GM13976 (cell line): Measurements from ENCODE around the gene CEP162.

Experiments
- DNase-seq: peaks from one replicate; pipeline ENCODE4 v3.0.0; 2012; ENCODE audit warnings: low spot score
- in situ Hi-C: fragments of 300-500 bp; cut with MboI; formaldehyde crosslinking; loops from one replicate; pipeline ENCODE4 v1.12.0; 2022; ENCODE audit warnings: low sequenced_read_pairs, mixed read lengths, inconsistent platforms; ENCODE audit not compliant: unreplicated experiment
- TF ChIP-seq, protein P1 (sequence below): IDR thresholded peaks from 2 replicates; pipeline ENCODE4 v1.5.1; 2012; ENCODE audit warnings: borderline replicate concordance, mild to moderate bottlenecking; ENCODE audit not compliant: insufficient read depth; ENCODE audit errors: extremely low read depth, missing control alignments, control extremely low read depth

The CEP162 gene, protein sequence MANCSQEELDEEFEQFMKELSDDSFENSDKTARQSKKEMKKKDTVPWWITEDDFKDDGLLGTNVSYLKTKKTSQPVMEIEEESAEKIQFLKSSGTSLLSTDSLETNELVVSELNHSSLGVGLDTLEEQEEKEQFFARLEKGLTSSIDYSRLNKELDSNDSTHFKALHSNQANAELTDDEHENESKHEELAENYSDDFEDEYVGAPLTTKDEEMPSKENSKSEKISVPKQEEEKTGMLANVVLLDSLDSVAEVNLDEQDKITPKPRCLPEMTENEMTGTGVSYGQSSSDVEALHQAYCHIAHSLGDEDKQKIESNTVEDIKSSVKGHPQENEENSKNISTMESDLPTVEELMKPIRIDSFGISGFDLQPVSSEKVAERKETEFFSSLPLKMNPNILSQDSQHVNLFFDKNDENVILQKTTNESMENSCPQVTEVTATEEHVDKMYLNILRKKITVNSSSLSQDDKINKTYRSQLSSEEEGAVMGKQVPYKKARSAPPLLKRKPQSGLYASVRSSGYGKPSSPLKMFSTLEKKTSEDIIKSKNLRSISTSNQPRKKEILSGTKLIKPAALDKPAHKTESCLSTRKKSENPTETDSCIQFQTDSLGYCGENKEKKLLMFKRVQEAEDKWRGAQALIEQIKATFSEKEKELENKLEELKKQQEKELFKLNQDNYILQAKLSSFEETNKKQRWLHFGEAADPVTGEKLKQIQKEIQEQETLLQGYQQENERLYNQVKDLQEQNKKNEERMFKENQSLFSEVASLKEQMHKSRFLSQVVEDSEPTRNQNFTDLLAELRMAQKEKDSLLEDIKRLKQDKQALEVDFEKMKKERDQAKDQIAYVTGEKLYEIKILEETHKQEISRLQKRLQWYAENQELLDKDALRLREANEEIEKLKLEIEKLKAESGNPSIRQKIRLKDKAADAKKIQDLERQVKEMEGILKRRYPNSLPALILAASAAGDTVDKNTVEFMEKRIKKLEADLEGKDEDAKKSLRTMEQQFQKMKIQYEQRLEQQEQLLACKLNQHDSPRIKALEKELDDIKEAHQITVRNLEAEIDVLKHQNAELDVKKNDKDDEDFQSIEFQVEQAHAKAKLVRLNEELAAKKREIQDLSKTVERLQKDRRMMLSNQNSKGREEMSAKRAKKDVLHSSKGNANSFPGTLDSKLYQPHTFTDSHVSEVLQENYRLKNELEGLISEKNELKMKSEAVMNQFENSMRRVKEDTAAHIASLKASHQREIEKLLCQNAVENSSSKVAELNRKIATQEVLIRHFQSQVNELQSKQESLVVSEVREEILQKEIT (N-terminal part only)

DNA sequence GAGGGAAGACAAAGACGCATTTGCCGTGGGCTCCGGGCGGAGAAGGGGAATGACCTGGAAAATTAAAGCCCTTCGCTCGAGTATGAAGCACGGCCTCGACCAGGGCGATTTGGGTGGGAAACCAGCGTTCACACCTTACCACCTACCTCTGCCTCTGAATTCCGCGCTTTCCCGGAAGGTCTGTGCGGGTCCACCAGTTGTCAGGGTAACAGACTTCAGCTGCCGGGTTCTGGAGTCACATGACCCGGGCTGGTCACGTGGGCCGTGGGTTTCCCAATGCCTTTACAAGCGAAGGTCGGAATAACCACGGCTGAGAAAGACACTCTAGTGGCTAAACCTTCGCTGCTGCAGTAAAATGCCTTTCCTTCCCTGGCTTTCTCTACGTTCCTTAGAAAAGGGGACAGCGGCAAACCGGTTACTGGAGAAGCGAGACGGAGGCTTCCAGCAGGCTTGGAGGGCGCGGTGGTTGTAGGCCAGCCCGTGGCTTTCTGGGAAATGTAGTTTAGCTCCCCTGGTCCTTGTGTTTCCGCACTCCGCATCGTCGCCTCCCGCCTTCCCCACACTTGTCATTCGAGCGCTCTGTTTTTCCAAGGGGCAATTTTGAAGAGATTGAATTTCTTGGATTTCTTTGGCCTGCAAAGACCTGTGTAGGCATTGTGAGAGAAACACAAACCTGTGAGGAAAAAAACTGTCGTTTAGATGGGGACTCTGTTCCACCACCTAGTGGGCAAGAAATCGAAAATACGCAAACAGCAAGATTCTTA, at the start of gene CEP162:
CEP162 (minus strand) TSS at position 210 of the 764 bp plus-strand sequence. CDS start 1,250 bp downstream, outside the sequence.
- in situ Hi-C loops, result loop anchor here (25.0 kb wide), 1 partner anchor 615 kb away; no protein-coding TSS in a partner anchor
- TF ChIP-seq, protein P1, sequence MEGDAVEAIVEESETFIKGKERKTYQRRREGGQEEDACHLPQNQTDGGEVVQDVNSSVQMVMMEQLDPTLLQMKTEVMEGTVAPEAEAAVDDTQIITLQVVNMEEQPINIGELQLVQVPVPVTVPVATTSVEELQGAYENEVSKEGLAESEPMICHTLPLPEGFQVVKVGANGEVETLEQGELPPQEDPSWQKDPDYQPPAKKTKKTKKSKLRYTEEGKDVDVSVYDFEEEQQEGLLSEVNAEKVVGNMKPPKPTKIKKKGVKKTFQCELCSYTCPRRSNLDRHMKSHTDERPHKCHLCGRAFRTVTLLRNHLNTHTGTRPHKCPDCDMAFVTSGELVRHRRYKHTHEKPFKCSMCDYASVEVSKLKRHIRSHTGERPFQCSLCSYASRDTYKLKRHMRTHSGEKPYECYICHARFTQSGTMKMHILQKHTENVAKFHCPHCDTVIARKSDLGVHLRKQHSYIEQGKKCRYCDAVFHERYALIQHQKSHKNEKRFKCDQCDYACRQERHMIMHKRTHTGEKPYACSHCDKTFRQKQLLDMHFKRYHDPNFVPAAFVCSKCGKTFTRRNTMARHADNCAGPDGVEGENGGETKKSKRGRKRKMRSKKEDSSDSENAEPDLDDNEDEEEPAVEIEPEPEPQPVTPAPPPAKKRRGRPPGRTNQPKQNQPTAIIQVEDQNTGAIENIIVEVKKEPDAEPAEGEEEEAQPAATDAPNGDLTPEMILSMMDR, result peak; percentile 35
- peak; percentile 79 for DNase-seq

GRCh38 chr6:84274856-84275255, 47.4 kb upstream of the CEP162 start:
- TF ChIP-seq, protein P1, result no peak
- no peak for DNase-seq
- in situ Hi-C loops, result no loop called here

DNA sequence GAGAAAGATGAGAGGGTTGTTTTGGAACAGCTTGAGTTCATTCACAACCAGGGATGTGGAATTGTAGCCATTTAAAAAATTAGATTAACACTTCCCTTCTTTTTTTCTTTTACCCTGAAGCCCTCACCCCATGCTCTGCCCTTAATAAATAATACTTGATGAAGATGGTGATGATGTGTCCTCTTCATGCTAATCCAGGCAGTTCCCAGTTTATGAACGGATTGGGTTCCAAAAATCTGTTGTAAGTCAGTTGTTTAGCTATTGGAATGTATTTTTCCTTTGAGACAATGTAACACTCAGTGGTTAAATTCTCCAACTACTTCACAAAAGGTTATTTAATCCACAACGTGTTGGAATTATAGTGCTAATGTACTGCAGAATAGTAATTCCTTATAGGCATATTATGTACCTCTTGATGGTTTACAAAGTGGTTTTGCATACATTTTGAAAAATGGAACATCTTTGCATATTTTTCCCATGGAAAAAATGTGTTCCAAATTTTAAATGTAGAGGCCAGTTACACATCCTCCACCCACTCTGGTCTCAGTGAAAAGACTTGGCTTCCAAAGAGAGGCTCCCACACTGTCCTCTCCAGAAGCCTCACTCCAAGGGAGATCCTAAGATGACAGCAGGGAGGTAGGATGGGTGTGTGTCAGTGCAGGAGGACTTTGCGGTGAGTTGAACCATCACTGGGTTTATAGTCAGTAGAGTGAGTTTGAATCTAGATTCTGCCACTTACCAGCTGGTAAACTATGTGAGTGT, 45.8 kb upstream of the CEP162 start:
- DNase-seq, result no peak
- in situ Hi-C loops, result no loop called here
- TF ChIP-seq, protein P1, result no peak

GRCh38 chr6:84272298-84272697, 44.9 kb upstream of the CEP162 start:
- in situ Hi-C loops, result no loop called here
- no peak for DNase-seq
- TF ChIP-seq, protein P1, result no peak

- no peak for DNase-seq
- in situ Hi-C loops, result no loop called here
- TF ChIP-seq, protein P1, result no peak
Measured at GRCh38 chr6:84271061-84271716, 43.7 kb upstream of the CEP162 start.
